NCI-H748 (cell line): ENCODE data around the gene NUCKS1.

Experiments used
- DNase-seq: peaks from one replicate; lab custom pipeline; 2025; ENCODE audit not compliant: unreplicated experiment; lab: John Stamatoyannopoulos, UW

The NUCKS1 gene

DNA sequence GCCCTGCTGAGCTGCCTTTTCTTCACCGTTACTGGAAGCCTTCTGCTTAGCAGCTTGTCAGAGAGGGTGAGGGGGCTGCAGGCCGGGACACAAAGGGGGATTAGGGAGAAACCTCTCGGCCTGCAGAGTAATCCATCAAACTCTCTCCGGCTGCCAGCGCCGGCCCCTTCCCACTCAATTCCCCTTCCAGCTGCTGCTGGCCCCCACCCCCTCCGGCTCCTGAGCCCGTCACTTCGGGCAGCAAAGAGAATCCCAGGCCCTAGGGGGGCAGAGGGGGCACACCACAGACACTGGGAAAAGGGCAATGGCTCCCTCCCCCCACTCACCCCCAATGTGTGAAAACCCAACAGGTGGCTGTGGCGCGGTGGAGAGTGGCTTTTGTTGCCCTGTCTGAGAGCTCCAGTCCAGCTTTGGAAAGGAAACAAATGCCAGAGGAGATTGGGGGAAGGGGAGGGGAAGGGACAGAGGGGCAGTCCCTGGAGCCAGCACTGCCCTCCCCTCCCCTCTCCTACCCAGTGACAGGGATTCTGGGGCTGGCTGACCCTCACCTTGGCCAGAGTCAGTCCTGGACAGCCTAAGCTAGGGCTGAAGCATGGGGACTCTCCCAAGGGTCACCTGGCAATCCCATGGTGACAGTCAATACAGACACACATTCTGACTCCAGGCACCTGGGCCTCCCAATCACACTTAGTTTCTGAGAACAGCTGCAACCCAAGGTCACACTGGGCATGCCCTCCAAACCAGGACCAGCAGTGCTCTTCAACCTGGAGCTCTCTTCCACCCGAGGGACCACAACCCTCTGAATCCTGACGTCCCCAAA lies 79.2 kb downstream of the NUCKS1 start:
- no peak for DNase-seq

- DNase-seq = no peak
Measured at GRCh38 chr1:205670150-205670446, 79.9 kb downstream of the NUCKS1 start.

- no peak for DNase-seq
Measured at GRCh38 chr1:205669341-205670149, 80.4 kb downstream of the NUCKS1 start.

DNA sequence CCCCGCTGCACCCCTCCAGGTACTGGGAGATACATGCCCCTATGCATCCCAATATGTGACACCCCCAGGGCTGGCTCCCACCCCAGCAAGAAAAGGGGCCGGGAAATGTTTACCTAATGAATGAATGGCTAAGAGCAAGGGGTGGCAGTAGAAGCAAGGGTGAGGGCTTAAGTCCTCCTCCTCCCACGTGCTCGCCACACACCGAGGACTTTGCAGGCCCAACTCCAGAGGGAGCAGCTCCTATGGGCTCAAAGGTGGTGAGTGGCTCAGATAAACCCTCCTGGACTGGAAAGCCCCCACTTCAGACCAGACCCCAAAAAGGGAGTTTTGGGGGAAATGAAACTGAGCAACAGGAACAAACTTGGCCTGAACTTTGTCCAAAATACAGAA lies 81.0 kb downstream of the NUCKS1 start:
- no peak for DNase-seq

DNA sequence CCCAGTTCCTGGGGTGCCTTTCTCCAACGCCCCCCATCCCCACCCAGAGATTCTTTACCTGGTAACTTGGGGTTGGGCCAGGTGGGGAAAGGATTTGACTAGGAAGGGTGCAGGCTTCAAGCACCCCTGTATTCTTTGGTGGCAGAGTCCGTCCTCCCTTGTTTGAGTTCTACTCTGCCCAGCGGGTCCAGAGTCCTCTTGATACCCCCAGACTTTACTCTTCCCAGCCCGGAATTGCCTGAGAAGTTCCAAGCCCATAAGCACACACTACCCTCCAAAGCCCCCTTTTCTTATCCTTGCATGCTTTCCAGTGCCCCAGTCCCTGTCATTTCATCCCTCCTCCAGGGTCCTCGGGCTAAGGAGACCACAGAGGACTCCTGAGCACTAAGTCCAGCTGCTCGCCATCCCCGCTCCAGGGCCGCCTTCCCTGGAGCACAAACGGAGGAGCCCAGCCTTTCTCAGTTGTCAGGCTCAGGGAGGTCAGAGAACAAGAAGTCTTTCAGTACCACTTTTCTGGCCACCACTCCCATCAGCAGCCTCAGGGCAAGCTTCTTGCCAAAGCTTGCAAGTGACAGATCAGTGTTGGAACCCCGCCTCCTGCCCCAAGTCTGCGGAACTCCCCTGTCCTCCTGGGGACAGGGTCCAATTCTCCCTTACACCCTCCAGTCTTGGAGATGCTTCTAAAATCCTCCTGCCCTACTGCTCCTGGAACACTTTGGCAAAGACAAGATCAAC lies 81.9 kb downstream of the NUCKS1 start:
- no peak for DNase-seq

GRCh38 chr1:205666372-205667166 lies 83.4 kb downstream of the NUCKS1 start:
- no peak for DNase-seq

GRCh38 chr1:205665201-205666045 lies 84.6 kb downstream of the NUCKS1 start:
- DNase-seq = no peak

DNA sequence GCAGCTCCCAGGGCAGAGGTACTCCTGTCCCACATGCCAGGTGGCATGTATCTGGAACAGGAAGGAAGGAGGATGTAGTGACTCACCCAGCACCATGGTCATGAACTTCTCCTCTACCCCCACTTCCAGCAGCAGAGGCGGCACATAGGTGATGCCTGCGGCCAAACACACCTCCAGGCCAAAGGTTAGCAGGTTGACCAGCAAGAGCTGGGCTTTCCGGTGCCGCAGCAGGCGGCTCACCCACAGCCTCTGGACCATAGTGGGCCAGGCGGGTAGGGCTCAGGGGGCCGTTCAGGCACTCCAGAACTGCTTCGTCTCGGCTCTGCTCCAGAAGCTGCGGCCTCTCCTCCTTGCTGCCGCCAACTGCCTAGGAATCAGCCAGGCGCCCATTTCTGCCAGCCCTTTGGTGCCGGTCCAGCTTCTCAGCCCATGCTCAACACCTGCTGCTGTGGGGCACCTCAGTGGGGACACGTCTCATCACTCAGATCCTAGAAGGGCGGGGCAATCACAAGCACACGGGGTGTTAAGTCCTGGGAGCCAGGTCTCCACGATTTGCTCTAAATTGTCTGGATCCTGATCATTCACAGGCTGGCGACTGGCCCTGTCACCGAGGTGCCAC lies 85.5 kb downstream of the NUCKS1 start:
- DNase-seq = no peak

GRCh38 chr1:205663286-205663936 lies 86.6 kb downstream of the NUCKS1 start:
- DNase-seq = no peak
